HCT116 (cell line): ENCODE data around the gene HGF.

Experiments used
- CTCF ChIP-seq, 3 experiments: fragments of 200-600 bp in 1 of 3; sonication (generic) in 1 of 3; IDR thresholded peaks in 2 of 3; conservative IDR thresholded peaks in 1 of 3; 2 replicates each; pipeline ENCODE4 v1.5.1; 2012 to 2017; ENCODE audit warnings: low read depth in 2 of 3, low read length in 2 of 3, antibody characterized with exemption in 1 of 3, borderline replicate concordance in 1 of 3, control low read depth in 1 of 3, mild to moderate bottlenecking in 1 of 3, mixed read lengths in 1 of 3, mixed run types in 1 of 3, moderate library complexity in 1 of 3; ENCODE audit not compliant: insufficient read depth in 1 of 3
- EZH2 ChIP-seq: fragments of 200-600 bp; sonication (generic); IDR thresholded peaks from 2 replicates; pipeline ENCODE4 v1.6.1; 2017; ENCODE audit warnings: antibody characterized with exemption, mixed run types
- EZH2phosphoT487 ChIP-seq: fragments of 200-600 bp; IDR thresholded peaks from 2 replicates; pipeline ENCODE4 v1.6.1; 2018; ENCODE audit warnings: antibody characterized with exemption, borderline replicate concordance
- FOSL1 ChIP-seq: IDR thresholded peaks from 2 replicates; pipeline ENCODE4 v1.6.1; 2012; ENCODE audit warnings: low read depth
- POLR2A ChIP-seq: IDR thresholded peaks from 2 replicates; pipeline ENCODE4 v1.7.0; 2011; ENCODE audit warnings: borderline replicate concordance; ENCODE audit not compliant: insufficient read depth, insufficient read length; ENCODE audit errors: extremely low read depth
- ZNF274 ChIP-seq: fragments of 200-500 bp; sonication (Bioruptor generic); IDR thresholded peaks from 2 replicates; pipeline ENCODE4 v1.6.1; 2014; ENCODE audit warnings: mild to moderate bottlenecking, low read depth, low read length, inconsistent platforms
- TF ChIP-seq, protein P1 (sequence below): IDR thresholded peaks from 2 replicates; pipeline ENCODE4 v1.6.1; 2012
- TF ChIP-seq, protein P2 (sequence below): IDR thresholded peaks from 2 replicates; pipeline ENCODE4 v1.6.1; 2012; ENCODE audit warnings: low read depth

DNA sequence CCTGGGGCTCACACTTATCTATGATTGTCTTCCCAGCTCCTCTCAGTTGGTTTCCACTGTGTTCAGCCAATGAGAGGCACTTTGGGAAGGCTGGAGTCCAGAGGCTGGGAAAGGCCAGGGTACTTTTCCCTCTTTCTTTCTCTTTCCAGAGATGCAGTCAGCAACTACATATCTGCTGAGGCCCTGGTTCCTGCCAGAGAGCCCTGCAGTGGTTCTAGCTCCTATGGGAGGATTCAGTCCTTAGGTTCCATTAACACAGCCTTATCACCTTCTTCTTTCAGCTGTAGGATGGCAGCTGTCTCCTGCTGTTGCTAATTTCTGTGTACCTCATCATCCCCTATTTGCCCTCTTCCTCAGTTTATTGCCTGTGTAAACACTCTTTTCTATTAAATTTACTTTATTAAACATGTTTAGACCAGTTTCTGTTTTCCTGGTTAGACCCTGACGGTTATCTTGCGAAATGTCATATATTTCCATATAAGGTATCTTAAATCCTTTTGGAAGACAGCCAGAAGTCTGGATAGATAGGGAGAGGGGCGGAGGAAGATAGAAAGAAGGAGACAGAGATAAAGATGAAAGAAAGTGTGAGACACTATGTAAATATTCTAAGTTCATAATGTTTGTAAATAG, 100.3 kb downstream of the HGF start:
- TF ChIP-seq EZH2phosphoT487, result no peak
- TF ChIP-seq CTCF (IDR thresholded peaks at IDR 0.05 in 2 of 3, conservative IDR thresholded peaks at IDR 0.05 in 1 of 3; ENCODE audit: borderline replicate concordance in 1 of 3, insufficient read depth in 1 of 3, low read depth in 2 of 3, low read length in 2 of 3), result no peak
- TF ChIP-seq EZH2, result no peak
- no peak for TF ChIP-seq ZNF274
- no peak for TF ChIP-seq FOSL1
- TF ChIP-seq, protein P1, sequence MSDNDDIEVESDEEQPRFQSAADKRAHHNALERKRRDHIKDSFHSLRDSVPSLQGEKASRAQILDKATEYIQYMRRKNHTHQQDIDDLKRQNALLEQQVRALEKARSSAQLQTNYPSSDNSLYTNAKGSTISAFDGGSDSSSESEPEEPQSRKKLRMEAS, result no peak
- TF ChIP-seq, protein P2, sequence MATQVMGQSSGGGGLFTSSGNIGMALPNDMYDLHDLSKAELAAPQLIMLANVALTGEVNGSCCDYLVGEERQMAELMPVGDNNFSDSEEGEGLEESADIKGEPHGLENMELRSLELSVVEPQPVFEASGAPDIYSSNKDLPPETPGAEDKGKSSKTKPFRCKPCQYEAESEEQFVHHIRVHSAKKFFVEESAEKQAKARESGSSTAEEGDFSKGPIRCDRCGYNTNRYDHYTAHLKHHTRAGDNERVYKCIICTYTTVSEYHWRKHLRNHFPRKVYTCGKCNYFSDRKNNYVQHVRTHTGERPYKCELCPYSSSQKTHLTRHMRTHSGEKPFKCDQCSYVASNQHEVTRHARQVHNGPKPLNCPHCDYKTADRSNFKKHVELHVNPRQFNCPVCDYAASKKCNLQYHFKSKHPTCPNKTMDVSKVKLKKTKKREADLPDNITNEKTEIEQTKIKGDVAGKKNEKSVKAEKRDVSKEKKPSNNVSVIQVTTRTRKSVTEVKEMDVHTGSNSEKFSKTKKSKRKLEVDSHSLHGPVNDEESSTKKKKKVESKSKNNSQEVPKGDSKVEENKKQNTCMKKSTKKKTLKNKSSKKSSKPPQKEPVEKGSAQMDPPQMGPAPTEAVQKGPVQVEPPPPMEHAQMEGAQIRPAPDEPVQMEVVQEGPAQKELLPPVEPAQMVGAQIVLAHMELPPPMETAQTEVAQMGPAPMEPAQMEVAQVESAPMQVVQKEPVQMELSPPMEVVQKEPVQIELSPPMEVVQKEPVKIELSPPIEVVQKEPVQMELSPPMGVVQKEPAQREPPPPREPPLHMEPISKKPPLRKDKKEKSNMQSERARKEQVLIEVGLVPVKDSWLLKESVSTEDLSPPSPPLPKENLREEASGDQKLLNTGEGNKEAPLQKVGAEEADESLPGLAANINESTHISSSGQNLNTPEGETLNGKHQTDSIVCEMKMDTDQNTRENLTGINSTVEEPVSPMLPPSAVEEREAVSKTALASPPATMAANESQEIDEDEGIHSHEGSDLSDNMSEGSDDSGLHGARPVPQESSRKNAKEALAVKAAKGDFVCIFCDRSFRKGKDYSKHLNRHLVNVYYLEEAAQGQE, result no peak
- TF ChIP-seq POLR2A, result no peak
